Esophagus (tissue), 2 donors: ENCODE results near the gene KRTAP10-12. TPM values are rescaled to one million over a fixed set of nuclear protein-coding genes. Genes with fewer than 3 reads are reported as not detected.

Experiments
- H3K27ac ChIP-seq, 2 donors: one replicate each; pipeline ENCODE4 v1.5.1; 2013; ENCODE audit warnings: low read depth in 2 of 2, mild to moderate bottlenecking in 2 of 2, inconsistent platforms in 1 of 2, low read length in 1 of 2, moderate library complexity in 1 of 2
- H3K27me3 ChIP-seq, 2 donors: one replicate each; pipeline ENCODE4 v1.6.1; 2013; ENCODE audit warnings: low read length in 2 of 2, control low read depth in 1 of 2, mild to moderate bottlenecking in 1 of 2; ENCODE audit not compliant: insufficient read depth in 2 of 2, control insufficient read depth in 1 of 2
- H3K36me3 ChIP-seq, 2 donors: one replicate each; pipeline ENCODE4 v1.6.1; 2013; ENCODE audit warnings: low read length in 1 of 2; ENCODE audit not compliant: control insufficient read depth in 2 of 2, insufficient read depth in 2 of 2
- H3K4me1 ChIP-seq, 2 donors: one replicate each; pipeline ENCODE4 v1.6.1; 2013; ENCODE audit warnings: low read length in 1 of 2; ENCODE audit not compliant: control insufficient read depth in 2 of 2, insufficient read depth in 2 of 2
- H3K4me3 ChIP-seq, 2 donors: one replicate each; pipeline ENCODE4 v1.5.1; 2013; ENCODE audit warnings: low read length in 2 of 2, mild to moderate bottlenecking in 2 of 2, low read depth in 1 of 2, moderate library complexity in 1 of 2
- H3K9me3 ChIP-seq, 2 donors: one replicate each; pipeline ENCODE4 v1.6.1; 2013; ENCODE audit warnings: mild to moderate bottlenecking in 2 of 2, low read depth in 1 of 2, low read length in 1 of 2, moderate library complexity in 1 of 2; ENCODE audit not compliant: control insufficient read depth in 2 of 2, insufficient read depth in 1 of 2
- WGBS, 2 donors: extraction: QIAGEN DNeasy Blood & Tissue Kit; methylation state at CpG; one replicate each; pipeline ENCODE4 v1.1.7; 2013; 5-methylcytosine and 5-hydroxymethylcytosine counted together
- polyA plus RNA-seq, 2 donors: library from polyadenylated mRNA; stranded (reverse); fragments of 200-250 nt; gene quantifications; one replicate each; pipeline ENCODE4 v1.2.3, GENCODE V29; 2013
- donor health status: healthy with polysubstance abuse.
- donor health status: Bipolar disorder and iron deficiency.

Gene KRTAP10-12
- polyA plus RNA-seq, 2 donors, result not detected

GRCh38 chr21:44709426-44710293, 12.7 kb downstream of the KRTAP10-12 start:
- H3K27me3 ChIP-seq, result peaks cover 10 to 32% of the 10 kb centered on the region in 2 donors
- H3K27ac ChIP-seq, result no peak overlapping the region
- 2 to 5% methylated on average over 45 of the region's 45 CpGs for WGBS, 2 donors
- peaks cover 4 to 10% of the 10 kb centered on the region in 2 donors for H3K9me3 ChIP-seq
- H3K4me3 ChIP-seq, result no peak overlapping the region
- H3K36me3 ChIP-seq, result no peaks in the 10 kb centered on the region
- peaks cover 3 to 8% of the 10 kb centered on the region in 2 donors for H3K4me1 ChIP-seq

- peaks cover 3 to 8% of the 10 kb centered on the region in 2 donors for H3K4me1 ChIP-seq
- peaks cover 10 to 32% of the 10 kb centered on the region in 2 donors for H3K27me3 ChIP-seq
- no peaks in the 10 kb centered on the region for H3K36me3 ChIP-seq
- H3K4me3 ChIP-seq, result no peak overlapping the region
- H3K9me3 ChIP-seq, result peaks cover 4 to 9% of the 10 kb centered on the region in 2 donors
- WGBS, 2 donors, result 3 to 4% methylated on average over 17 of the region's 17 CpGs
- no peak overlapping the region for H3K27ac ChIP-seq
Observed at GRCh38 chr21:44710294-44710665, 13.3 kb downstream of the KRTAP10-12 start.

- H3K36me3 ChIP-seq, result no peaks in the 10 kb centered on the region
- H3K27ac ChIP-seq, result no peak overlapping the region
- peaks cover 4 to 10% of the 10 kb centered on the region in 2 donors for H3K9me3 ChIP-seq
- no peak overlapping the region for H3K4me3 ChIP-seq
- H3K4me1 ChIP-seq, result peaks cover 3 to 8% of the 10 kb centered on the region in 2 donors
- 4 to 5% methylated on average over 18 to 20 of the region's 20 CpGs for WGBS, 2 donors
- H3K27me3 ChIP-seq, result peaks cover 10 to 34% of the 10 kb centered on the region in 2 donors
Observed at GRCh38 chr21:44710756-44711326, 13.9 kb downstream of the KRTAP10-12 start.

GRCh38 chr21:44711327-44712202, 14.6 kb downstream of the KRTAP10-12 start, which contains the start of gene TSPEAR:
TSS of gene TSPEAR (minus strand) at chr21:44711572. CDS start at chr21:44711514, 58 bp downstream.
- peaks cover 3 to 8% of the 10 kb centered on the region in 2 donors for H3K4me1 ChIP-seq
- H3K27me3 ChIP-seq, result peaks cover 10 to 35% of the 10 kb centered on the region in 2 donors
- no peak within 1 kb of the TSS for H3K4me3 ChIP-seq
- H3K9me3 ChIP-seq, result peaks cover 0 to 5% of the 10 kb centered on the region in 2 donors
- no peak within 1 kb of the TSS for H3K27ac ChIP-seq
- H3K36me3 ChIP-seq, result no peaks in the 10 kb centered on the region
- WGBS, 2 donors, result 2% methylated on average over 40 to 41 of the region's 41 CpGs

GRCh38 chr21:44712203-44713028, 15.4 kb downstream of the KRTAP10-12 start:
- Histone ChIP-seq H3K27me3 (peaks cover 7 to 35% of the 10 kb centered on the region in 2 donors), H3K4me3 (no peak overlapping the region), H3K9me3 (peaks cover 0 to 5% of the 10 kb centered on the region in 2 donors), H3K4me1 (peaks cover 3 to 8% of the 10 kb centered on the region in 2 donors), H3K27ac (no peak overlapping the region), H3K36me3 (no peaks in the 10 kb centered on the region)
- 31 to 36% methylated on average over 20 to 22 of the region's 22 CpGs for WGBS, 2 donors

- no peaks in the 10 kb centered on the region for H3K36me3 ChIP-seq
- peaks cover 7 to 32% of the 10 kb centered on the region in 2 donors for H3K27me3 ChIP-seq
- no peak overlapping the region for H3K27ac ChIP-seq
- no peak overlapping the region for H3K4me3 ChIP-seq
- 48 to 66% methylated on average over 9 of the region's 9 CpGs for whole genome bisulfite sequencing, 2 donors
- peaks cover 0 to 5% of the 10 kb centered on the region in 2 donors for H3K9me3 ChIP-seq
- peaks cover 3 to 8% of the 10 kb centered on the region in 2 donors for H3K4me1 ChIP-seq
Observed at GRCh38 chr21:44713130-44713529, 16.2 kb downstream of the KRTAP10-12 start.

GRCh38 chr21:44713846-44714245, 16.9 kb downstream of the KRTAP10-12 start:
- Histone ChIP-seq H3K4me3 (no peak overlapping the region), H3K9me3 (peaks cover 3 to 5% of the 10 kb centered on the region in 2 donors), H3K27ac (no peak overlapping the region), H3K36me3 (no peaks in the 10 kb centered on the region), H3K4me1 (peaks cover 3 to 8% of the 10 kb centered on the region in 2 donors), H3K27me3 (peaks cover 7 to 32% of the 10 kb centered on the region in 2 donors)
- WGBS, 2 donors, result 82 to 89% methylated on average over 10 of the region's 10 CpGs

- H3K27me3 ChIP-seq, result peaks cover 7 to 27% of the 10 kb centered on the region in 2 donors
- H3K9me3 ChIP-seq, result peaks cover 3 to 5% of the 10 kb centered on the region in 2 donors
- WGBS, 2 donors, result 34 to 46% methylated on average over 8 of the region's 8 CpGs
Observed at GRCh38 chr21:44714905-44715304, 17.9 kb downstream of the KRTAP10-12 start.

More at GRCh38 chr21:44714905-44715304, 17.9 kb downstream of the KRTAP10-12 start:
- Histone ChIP-seq H3K4me1 (peaks cover 0 to 2% of the 10 kb centered on the region in 2 donors), H3K27ac (no peak overlapping the region), H3K36me3 (no peaks in the 10 kb centered on the region), H3K4me3 (no peak overlapping the region)
